Measurements from ENCODE around the gene TGIF1.

Gene TGIF1

DNA sequence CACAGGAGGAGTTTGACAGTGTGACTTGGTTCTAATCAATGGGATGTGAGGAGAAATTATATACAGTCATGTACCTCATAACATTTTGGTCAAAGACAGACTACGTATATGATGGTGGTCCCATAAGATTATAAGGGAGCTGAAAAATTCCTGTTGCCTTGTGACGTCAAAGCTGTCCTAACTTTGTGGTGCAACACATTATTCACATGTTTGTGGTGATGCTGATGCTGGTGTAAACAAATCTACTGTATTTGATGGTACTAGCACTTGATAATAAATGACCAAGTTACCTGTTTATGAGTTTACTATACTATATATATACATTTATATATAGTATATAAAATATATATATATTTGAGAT, 29.1 kb upstream of the TGIF1 start:
- TF ChIP-seq, protein P1, sequence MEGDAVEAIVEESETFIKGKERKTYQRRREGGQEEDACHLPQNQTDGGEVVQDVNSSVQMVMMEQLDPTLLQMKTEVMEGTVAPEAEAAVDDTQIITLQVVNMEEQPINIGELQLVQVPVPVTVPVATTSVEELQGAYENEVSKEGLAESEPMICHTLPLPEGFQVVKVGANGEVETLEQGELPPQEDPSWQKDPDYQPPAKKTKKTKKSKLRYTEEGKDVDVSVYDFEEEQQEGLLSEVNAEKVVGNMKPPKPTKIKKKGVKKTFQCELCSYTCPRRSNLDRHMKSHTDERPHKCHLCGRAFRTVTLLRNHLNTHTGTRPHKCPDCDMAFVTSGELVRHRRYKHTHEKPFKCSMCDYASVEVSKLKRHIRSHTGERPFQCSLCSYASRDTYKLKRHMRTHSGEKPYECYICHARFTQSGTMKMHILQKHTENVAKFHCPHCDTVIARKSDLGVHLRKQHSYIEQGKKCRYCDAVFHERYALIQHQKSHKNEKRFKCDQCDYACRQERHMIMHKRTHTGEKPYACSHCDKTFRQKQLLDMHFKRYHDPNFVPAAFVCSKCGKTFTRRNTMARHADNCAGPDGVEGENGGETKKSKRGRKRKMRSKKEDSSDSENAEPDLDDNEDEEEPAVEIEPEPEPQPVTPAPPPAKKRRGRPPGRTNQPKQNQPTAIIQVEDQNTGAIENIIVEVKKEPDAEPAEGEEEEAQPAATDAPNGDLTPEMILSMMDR (IDR thresholded peaks at IDR 0.05): no peak
- Histone ChIP-seq H3K4me3 (ENCODE audit: low read depth, low read length) (no peak overlapping the region), H3K4me1 (no peaks in the 10 kb centered on the region), H3K36me3 (ENCODE audit: control insufficient read depth, insufficient read depth, low read length) (no peaks in the 10 kb centered on the region), H3K9ac (no peak overlapping the region), H3K79me2 (no peaks in the 10 kb centered on the region), H3K27ac (no peak overlapping the region), H2AFZ (no peak overlapping the region), H3K9me3 (ENCODE audit: control insufficient read depth, low read length) (no peaks in the 10 kb centered on the region), H3K27me3 (ENCODE audit: control insufficient read depth, insufficient read depth, low read length) (no peaks in the 10 kb centered on the region), H3K4me2 (ENCODE audit: low read length) (no peak overlapping the region)

DNA sequence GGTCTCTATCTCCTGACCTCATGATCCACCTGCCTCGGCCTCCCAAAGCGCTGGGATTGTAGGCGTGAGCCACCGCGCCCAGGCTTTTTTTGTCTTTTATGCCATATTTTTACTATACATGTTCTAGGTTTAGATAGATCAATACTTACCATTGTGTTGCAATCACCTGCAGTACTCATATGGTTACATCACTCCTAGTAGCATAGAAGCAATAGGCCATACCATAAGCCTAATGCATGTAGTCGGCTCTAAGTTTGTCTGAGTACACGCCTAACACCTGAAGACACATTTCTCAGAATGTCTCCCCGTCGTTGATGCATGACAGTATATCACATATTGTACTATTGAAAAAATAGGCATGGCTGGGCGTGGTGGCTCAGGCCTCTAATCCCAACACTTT, 27.1 kb upstream of the TGIF1 start:
- TF ChIP-seq, protein P1 (IDR thresholded peaks at IDR 0.05): no peak
- H3K9me3 ChIP-seq (ENCODE audit: control insufficient read depth, low read length): no peaks in the 10 kb centered on the region
- H3K27me3 ChIP-seq (ENCODE audit: control insufficient read depth, insufficient read depth, low read length): no peaks in the 10 kb centered on the region
- no peaks in the 10 kb centered on the region for H3K4me1 ChIP-seq
- no peak overlapping the region for H2AFZ ChIP-seq
- H3K9ac ChIP-seq: no peak overlapping the region
- H3K79me2 ChIP-seq: no peaks in the 10 kb centered on the region
- no peak overlapping the region for H3K4me3 ChIP-seq (ENCODE audit: low read depth, low read length)
- H3K27ac ChIP-seq: no peak overlapping the region
- no peaks in the 10 kb centered on the region for H3K36me3 ChIP-seq (ENCODE audit: control insufficient read depth, insufficient read depth, low read length)
- no peak overlapping the region for H3K4me2 ChIP-seq (ENCODE audit: low read length)

DNA sequence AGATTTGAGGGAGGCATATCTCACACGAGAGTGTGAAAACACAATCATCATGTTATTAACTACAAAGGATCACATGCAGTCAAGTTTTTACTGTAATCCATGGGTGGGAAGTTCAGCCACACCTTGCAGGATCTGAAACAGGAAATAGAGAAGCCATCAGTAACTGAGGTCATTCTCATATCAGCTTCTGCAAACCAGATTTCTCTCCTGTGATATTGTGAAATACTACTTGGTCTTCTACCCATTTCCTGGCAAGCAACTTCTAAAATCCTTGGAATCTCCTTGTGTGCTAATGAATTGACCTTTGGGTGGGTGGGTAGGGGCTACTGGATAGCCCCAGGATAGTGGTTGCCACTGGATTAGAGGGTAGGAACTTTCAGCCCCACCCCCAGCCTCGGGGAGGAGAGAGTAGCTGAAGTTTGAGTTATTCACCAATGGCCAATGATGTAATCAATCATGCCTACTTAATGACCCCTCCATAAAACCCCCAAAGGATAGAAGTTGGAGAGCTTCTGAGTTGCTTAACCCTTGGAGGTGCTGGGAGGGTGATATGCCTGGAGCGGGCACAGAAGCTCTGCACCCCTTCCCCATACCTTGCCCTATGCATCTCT, 25.6 kb upstream of the TGIF1 start:
- H2AFZ ChIP-seq: no peak overlapping the region
- TF ChIP-seq, protein P1 (IDR thresholded peaks at IDR 0.05): no peak
- no peaks in the 10 kb centered on the region for H3K9me3 ChIP-seq (ENCODE audit: control insufficient read depth, low read length)
- no peaks in the 10 kb centered on the region for H3K79me2 ChIP-seq
- H3K36me3 ChIP-seq (ENCODE audit: control insufficient read depth, insufficient read depth, low read length): no peaks in the 10 kb centered on the region
- no peak overlapping the region for H3K4me2 ChIP-seq (ENCODE audit: low read length)
- no peak overlapping the region for H3K9ac ChIP-seq
- no peaks in the 10 kb centered on the region for H3K4me1 ChIP-seq
- no peak overlapping the region for H3K4me3 ChIP-seq (ENCODE audit: low read depth, low read length)
- H3K27ac ChIP-seq: no peak overlapping the region
- no peaks in the 10 kb centered on the region for H3K27me3 ChIP-seq (ENCODE audit: control insufficient read depth, insufficient read depth, low read length)

DNA sequence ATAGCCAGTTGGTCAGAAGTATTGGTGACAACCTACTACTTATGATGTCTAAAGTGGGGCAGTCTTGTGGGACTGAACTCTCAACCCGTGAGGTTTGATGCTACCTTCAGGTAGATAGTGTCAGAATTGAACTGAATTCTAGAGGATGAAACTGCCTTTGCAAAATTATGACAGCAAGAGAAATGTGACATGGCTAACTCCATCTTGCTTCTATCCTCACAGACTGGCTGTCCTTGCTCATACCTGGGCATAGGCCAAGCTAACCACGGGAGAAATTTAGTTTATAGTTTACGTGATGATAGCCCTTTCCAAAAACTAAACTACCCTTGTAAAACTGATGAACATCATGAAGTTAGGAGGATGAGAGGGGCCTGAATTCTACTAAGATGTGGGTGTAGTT, 24.9 kb upstream of the TGIF1 start:
- Histone ChIP-seq H3K79me2 (no peaks in the 10 kb centered on the region), H3K27me3 (ENCODE audit: control insufficient read depth, insufficient read depth, low read length) (no peaks in the 10 kb centered on the region), H3K4me2 (ENCODE audit: low read length) (no peak overlapping the region), H3K4me1 (no peaks in the 10 kb centered on the region), H3K36me3 (ENCODE audit: control insufficient read depth, insufficient read depth, low read length) (no peaks in the 10 kb centered on the region), H3K4me3 (ENCODE audit: low read depth, low read length) (no peak overlapping the region), H2AFZ (no peak overlapping the region), H3K9me3 (ENCODE audit: control insufficient read depth, low read length) (no peaks in the 10 kb centered on the region), H3K27ac (no peak overlapping the region), H3K9ac (no peak overlapping the region)
- TF ChIP-seq, protein P1 (IDR thresholded peaks at IDR 0.05): no peak

DNA sequence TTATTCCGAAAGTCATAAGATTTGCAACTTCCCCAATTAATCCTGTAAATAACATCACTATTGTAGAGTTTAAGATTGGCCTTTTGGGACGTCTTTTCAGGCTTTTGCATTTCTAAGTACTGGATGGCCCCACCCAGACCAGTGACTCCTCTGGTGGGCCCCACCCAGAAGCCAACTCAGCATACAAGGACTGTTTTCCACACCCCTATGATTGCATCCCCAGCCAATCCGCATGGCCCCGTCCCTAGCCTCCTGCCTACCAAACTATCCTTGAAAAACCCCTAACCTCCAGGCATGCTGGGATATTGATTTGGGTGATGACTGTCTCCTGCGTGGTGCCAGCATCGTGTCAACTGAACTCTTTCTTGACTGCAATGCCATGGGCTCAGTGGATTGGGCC, 24.5 kb upstream of the TGIF1 start:
- Histone ChIP-seq H3K4me3 (ENCODE audit: low read depth, low read length) (no peak overlapping the region), H3K36me3 (ENCODE audit: control insufficient read depth, insufficient read depth, low read length) (no peaks in the 10 kb centered on the region), H3K9me3 (ENCODE audit: control insufficient read depth, low read length) (no peaks in the 10 kb centered on the region), H3K27me3 (ENCODE audit: control insufficient read depth, insufficient read depth, low read length) (no peaks in the 10 kb centered on the region), H3K79me2 (no peaks in the 10 kb centered on the region), H3K4me2 (ENCODE audit: low read length) (no peak overlapping the region), H3K27ac (no peak overlapping the region), H3K9ac (no peak overlapping the region), H3K4me1 (no peaks in the 10 kb centered on the region), H2AFZ (no peak overlapping the region)
- TF ChIP-seq, protein P1 (IDR thresholded peaks at IDR 0.05): no peak

Data from parathyroid adenoma (tissue), 2 donors.